Caki2 (cell line): ENCODE results near the gene DNLZ. TPM values are rescaled to one million over a fixed set of nuclear protein-coding genes. Genes with fewer than 3 reads are reported as not detected.

Experiments
- DNase-seq: peaks from one replicate; pipeline ENCODE4 v3.0.0-alpha.2; 2015; ENCODE audit warnings: low read depth
- in situ Hi-C: cut with HindIII; loops from 2 replicates; pipeline ENCODE4 v1.10.0; 2016; ENCODE audit warnings: low sequenced_read_pairs, low pct_unique_long_range_greater_than_20kb, mixed read lengths
- total RNA-seq: library from RNA; depleted of rRNA; stranded (reverse); fragments of >200 nt; shearing (Covaris generic); gene quantifications from 2 replicates; pipeline ENCODE4 v1.2.3, GENCODE V29; 2014; ENCODE audit warnings: low replicate concordance

DNLZ gene
- total RNA-seq, 1 experiment from 2014 or later = 37.8 TPM

GRCh38 chr9:136366826-136367225 is 3.3 kb upstream of the DNLZ start:
- no peak for DNase-seq
- in situ Hi-C loops = no loop called here

- DNase-seq = no peak
- in situ Hi-C loops = no loop called here
Measured at GRCh38 chr9:136365775-136366222, 2.3 kb upstream of the DNLZ start.

GRCh38 chr9:136364942-136365774 is 1.6 kb upstream of the DNLZ start:
- in situ Hi-C loops = no loop called here
- DNase-seq = no peak

- DNase-seq = no peak
- in situ Hi-C loops = no loop called here
Measured at GRCh38 chr9:136363949-136364748, 605 bp upstream of the DNLZ start.

DNA sequence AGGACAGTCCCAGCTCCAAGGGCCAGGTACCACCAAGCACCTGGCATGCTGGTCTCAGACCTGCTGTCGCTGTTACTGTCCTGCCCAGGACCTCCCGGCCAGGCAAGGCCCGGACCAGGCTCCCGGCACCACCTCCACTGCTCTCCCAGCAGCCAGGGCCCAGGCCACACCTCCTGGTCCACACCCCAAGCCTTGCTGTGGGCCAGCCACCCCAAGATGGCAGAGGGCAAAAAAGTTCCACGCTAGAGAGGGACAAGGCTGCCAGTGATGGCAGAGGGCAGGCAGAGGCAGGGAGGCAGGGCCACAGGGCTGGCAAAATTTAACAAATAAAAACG is 1.1 kb downstream of the DNLZ start:
- no peak for DNase-seq
- in situ Hi-C loops = no loop called here

GRCh38 chr9:136361754-136362449 is 1.6 kb downstream of the DNLZ start:
- in situ Hi-C loops = no loop called here

DNA sequence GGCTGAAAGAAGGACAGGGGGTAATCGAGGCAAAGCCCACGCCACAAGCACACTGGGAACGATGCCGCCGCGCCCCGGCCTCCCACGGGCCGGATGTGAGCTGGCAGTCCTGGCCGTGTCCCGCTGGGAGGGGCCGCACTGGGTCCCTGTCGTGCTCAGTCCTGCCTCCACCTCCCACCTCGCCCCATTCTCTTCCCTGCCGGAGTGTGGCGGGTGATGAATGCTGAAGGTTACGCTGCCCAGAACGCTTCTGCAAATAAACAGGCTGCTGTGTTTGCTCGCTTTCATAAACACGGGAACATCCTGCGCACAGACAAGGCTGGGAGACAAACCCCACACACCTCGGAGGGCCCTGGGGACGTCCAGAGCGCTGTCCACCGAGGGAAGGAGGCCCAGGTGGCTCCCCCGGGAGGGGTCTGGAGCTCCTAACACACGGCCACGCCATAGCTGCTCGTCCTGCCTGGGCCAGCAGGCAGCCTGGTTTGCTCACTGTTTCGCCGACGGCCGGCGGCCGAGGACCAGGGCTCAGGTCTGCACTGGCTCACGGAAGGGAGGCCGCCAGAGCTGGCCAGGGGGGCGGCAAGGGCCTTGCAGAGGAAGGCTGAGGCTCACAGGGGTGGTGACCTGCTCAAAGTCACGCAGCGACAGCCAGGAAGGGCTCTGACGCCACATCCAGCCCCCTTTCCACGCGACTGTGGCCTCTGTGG is 2.3 kb downstream of the DNLZ start:
- in situ Hi-C loops = no loop called here
- DNase-seq = no peak

More at GRCh38 chr9:136361754-136362449, 1.6 kb downstream of the DNLZ start:
- no peak for DNase-seq

GRCh38 chr9:136359774-136360718 is 3.5 kb downstream of the DNLZ start:
- in situ Hi-C loops = no loop called here
- no peak for DNase-seq

DNA sequence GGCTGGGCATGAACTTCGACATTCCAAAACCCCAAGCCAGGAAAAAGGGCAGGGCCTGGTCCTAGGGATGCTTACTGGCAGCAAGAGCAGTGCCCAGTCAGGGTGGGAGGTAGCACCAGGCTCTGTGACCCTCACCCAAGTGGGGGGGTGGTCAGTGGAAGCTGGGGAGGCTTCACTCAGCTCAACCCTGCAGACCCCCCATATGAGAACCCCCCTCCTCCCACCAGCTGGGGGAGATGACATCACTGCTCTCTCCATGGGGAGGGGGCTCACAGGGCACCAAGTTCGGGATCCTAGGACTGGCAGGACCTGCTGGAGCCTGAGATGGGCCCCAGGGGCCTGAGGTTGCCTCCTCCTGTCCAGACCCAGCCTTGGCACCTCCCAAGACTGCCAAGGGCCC is 4.7 kb downstream of the DNLZ start:
- in situ Hi-C loops = no loop called here
- DNase-seq = no peak

DNA sequence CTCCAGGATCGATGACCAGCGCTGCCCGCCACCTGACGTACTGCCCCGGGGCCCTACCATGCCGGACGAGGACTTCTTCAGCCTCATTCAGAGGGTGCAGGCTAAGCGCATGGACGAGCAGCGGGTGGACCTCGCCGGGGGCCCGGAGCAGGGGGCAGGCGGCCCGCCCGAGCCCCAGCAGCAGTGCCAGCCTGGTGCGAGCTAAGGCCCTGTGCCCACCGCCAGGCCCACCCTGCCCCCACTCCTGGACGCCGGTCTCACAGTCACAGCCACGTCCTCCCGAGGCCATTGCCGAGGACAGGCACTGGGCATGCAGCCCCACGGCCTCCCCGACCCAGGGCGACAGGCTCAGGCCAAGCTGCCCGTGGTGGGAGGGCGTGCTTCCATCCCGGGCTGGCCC is 5.5 kb downstream of the DNLZ start:
- no peak for DNase-seq
- in situ Hi-C loops = no loop called here

- in situ Hi-C loops = no loop called here
- DNase-seq = no peak
Measured at GRCh38 chr9:136357202-136357725, 6.3 kb downstream of the DNLZ start.

- no peak for DNase-seq
- in situ Hi-C loops = no loop called here
Measured at GRCh38 chr9:136355616-136356557, 7.7 kb downstream of the DNLZ start.

- in situ Hi-C loops = no loop called here
- DNase-seq = peak; percentile 10
Measured at GRCh38 chr9:136354592-136355085, 8.9 kb downstream of the DNLZ start.

- no peak for DNase-seq
- in situ Hi-C loops = no loop called here
Measured at GRCh38 chr9:136353757-136354488, 9.6 kb downstream of the DNLZ start.

- in situ Hi-C loops = no loop called here
- DNase-seq = no peak
Measured at GRCh38 chr9:136353088-136353487, 10.5 kb downstream of the DNLZ start.
